IPS-NIHi11 (cell line): Measurements from ENCODE around the gene KAZALD1.

Experiments
- DNase-seq: peaks from one replicate; pipeline ENCODE4 v3.0.0; 2012; ENCODE audit warnings: mixed read lengths, low spot score

The KAZALD1 gene

GRCh38 chr10:101047961-101048892 lies 13.6 kb upstream of the KAZALD1 start:
- DNase-seq: peak; percentile 70

GRCh38 chr10:101050208-101051069 lies 11.3 kb upstream of the KAZALD1 start:
- peak; percentile 90 for DNase-seq

GRCh38 chr10:101052285-101052684 lies 9.5 kb upstream of the KAZALD1 start:
- no peak for DNase-seq

- no peak for DNase-seq
Measured at GRCh38 chr10:101053516-101053915, 8.3 kb upstream of the KAZALD1 start.

- no peak for DNase-seq
Measured at GRCh38 chr10:101054351-101054750, 7.4 kb upstream of the KAZALD1 start.

- DNase-seq: no peak
Measured at GRCh38 chr10:101054876-101055275, 6.9 kb upstream of the KAZALD1 start.

GRCh38 chr10:101055411-101055810 lies 6.4 kb upstream of the KAZALD1 start:
- DNase-seq: no peak

GRCh38 chr10:101056365-101057151 lies 5.2 kb upstream of the KAZALD1 start:
- no peak for DNase-seq

- peak; percentile 76 for DNase-seq
Measured at GRCh38 chr10:101060036-101060950, 1.5 kb upstream of the KAZALD1 start.

- DNase-seq: peak; percentile 93
Measured at GRCh38 chr10:101060951-101061623, 702 bp upstream of the KAZALD1 start.

- DNase-seq: peak; percentile 72
Measured at GRCh38 chr10:101062232-101063049, 652 bp downstream of the KAZALD1 start.

GRCh38 chr10:101063050-101063525 lies 1.3 kb downstream of the KAZALD1 start:
- DNase-seq: no peak

GRCh38 chr10:101063548-101064414 lies 2.0 kb downstream of the KAZALD1 start:
- no peak for DNase-seq

GRCh38 chr10:101064415-101065030 lies 2.7 kb downstream of the KAZALD1 start:
- no peak for DNase-seq

- no peak for DNase-seq
Measured at GRCh38 chr10:101065481-101066145, 3.8 kb downstream of the KAZALD1 start.

GRCh38 chr10:101066146-101066895 lies 4.5 kb downstream of the KAZALD1 start:
- DNase-seq: peak; percentile 45
